ENCODE results near the gene RTN4.

RTN4 gene

DNA sequence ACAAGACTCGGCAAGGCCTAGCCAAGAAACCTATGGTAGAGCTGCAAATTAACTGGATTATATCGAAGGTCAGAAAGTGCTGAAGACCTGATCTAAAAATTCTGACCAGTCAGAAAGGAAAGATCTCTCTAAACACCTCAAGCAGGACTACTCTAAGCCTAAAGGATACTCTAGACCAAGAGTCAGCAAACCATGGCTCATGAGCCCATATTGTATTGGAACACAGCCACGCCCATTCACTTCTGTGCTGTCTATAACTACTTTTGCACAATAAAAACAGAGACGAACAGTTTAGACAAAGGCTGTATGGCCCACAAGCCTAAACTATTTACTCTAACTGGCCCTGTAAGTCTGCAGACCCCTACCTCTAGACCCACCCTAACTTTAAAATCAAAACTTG is 18.7 kb downstream of the RTN4 start:
- no peak for DNase-seq

GRCh38 chr2:55030766-55031165 is 19.5 kb downstream of the RTN4 start:
- DNase-seq = no peak

DNA sequence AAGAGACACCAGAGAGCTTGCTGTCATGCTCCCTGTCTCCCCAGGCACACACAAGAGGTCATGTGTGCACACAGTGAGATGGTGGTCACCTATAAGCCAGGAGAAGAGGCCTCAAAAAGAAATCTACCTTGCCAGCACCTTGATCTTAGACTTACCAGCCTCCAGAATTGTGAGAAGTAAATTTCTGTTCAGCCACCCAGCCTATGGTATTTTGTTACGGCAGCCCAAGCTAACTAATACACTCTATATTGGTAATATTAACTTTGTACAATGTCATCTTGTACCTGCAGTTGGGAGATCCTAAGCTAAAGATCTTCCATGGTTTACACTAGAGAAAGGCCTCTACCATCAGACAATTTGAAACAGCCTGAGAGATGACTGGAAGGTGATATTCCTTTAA is 21.2 kb downstream of the RTN4 start:
- DNase-seq = no peak

DNA sequence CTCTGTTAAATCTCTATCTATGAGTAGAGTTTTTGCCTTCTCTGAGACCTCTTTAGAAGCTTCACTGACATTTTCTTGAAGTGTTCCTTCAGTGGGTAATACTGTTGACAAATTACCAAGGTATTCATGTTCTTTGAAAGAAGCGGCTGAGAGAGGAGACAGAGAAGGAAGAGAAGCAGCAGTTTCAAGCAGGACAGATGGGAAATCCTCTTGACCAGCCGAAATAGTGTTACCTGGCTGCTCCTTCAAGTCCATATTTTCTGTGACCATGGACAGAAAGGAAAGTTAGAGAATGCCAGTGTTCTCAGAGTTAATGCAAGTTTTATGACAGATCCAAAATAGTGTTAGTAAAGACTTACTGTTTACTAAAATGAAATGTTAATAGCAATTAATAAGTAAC is 23.0 kb downstream of the RTN4 start:
- no peak for DNase-seq

DNA sequence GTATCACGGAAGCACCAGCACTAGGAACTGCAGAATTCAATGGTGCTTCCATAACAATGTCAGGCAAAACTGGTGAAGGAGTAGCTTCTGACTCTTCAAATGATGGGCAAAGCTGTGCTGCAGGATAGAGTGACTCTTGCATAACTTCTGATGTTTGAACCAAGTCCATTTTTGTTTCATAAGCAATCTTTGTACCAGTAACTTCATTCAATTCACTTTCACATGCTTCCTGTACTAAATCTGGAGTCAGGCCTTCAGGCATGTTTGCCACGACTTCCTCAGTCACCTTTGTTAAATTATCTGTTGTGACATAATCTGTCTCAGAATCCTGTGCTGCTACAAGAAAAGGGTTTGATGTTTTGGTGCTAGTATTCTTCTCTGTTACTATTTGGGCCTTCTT is 24.0 kb downstream of the RTN4 start:
- no peak for DNase-seq

GRCh38 chr2:55025627-55026026 is 24.6 kb downstream of the RTN4 start:
- no peak for DNase-seq

GRCh38 chr2:55025082-55025481 is 25.2 kb downstream of the RTN4 start:
- DNase-seq = no peak

- no peak for DNase-seq
Measured at GRCh38 chr2:55022476-55022875, 27.8 kb downstream of the RTN4 start.

DNA sequence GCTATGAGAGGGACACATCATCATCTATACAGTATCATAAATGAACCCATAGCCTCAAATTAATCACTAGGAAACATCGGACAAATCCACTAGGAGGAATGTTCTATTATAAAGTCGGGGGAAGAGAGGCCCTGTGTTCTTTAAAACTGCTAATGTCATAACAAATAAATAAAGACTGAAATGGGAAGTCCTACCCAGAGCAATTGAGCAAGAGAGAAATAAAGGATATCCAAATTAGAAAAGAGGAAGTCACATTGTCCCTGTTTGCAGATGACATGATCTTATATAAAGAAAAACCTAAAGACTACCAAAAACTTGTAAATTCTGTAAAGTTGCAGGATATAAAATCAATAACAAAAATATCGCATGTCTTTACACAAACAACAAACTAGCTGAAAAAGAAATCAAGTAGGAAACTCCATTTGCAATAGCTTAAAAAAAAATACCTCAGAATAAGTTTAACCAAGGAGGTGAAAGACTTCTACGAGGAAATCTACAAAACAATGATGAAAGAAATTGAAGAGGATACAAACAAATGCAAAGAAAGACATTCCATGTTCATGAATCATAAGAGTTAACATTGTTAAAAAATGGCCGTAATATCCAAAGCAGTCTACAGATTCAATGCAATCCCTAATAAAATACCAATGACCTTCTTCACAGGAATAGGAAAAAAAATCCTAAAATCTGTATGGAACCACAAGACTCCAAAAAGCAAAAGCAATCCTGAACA is 30.6 kb downstream of the RTN4 start:
- DNase-seq = no peak

DNA sequence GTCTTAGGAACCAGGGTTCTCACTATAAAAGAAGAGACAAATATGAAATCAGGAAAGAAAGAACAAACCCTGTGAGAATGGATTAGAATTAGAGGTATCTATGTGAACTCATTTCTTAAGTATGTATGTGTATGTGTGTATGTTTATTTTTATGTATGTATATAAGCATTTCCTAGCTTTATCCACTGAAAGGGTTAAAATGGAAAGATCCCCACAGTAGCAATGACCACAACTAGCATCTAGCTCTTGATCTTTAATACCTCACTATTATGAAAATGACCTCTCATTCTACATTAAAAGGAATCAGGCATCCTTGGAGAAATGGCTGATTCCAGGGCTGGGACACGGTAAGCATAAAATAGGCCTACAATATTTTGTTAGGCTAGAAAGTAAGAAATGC is 31.6 kb downstream of the RTN4 start:
- no peak for DNase-seq

- no peak for DNase-seq
Measured at GRCh38 chr2:55017880-55018279, 32.4 kb downstream of the RTN4 start.

GRCh38 chr2:55017428-55017827 is 32.8 kb downstream of the RTN4 start:
- DNase-seq = no peak

GRCh38 chr2:55014962-55015939 is 35.0 kb downstream of the RTN4 start:
- DNase-seq = peak; percentile 90

- DNase-seq = no peak
Measured at GRCh38 chr2:55013936-55014335, 36.3 kb downstream of the RTN4 start.

GRCh38 chr2:55012672-55013484 is 37.4 kb downstream of the RTN4 start:
- DNase-seq = no peak

DNA sequence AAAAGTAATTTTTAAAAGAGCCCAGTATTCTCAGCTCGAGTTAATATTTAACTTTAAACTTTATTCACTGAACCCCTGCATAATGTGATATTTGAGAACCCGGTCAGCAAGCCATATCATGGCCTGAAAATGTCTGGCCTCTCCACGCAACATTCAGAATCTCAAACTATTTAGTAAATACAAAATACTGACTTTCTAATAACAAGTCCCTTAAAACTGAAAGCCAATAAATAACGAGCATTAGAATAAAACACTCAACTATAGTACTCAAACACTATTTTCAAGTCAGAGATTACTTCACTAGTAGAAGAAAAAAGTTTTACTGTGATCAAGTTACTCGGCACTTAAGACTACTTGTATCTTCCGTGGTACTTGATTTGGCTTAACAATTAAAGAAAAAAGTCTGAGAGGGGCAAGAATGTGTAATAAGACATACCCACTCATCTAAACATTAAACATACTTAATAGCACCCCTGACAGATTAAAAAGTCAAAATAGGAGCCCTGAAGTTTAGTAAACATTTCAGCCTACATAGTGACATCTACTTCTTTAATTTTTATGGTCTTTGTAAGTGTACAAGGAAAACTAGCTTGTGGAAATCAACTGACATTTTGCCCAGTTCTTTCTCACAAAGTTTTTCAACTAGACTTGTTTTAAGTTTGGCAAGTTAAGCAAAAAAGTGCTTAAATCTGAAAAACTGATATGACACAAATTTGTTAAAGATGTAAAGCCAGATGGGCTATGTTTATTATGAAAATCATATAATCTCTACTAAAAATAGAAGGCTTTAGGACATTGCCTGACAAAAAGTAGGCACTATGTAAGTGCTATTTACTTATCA is 38.2 kb downstream of the RTN4 start:
- peak; percentile 50 for DNase-seq

GRCh38 chr2:55010915-55011314 is 39.3 kb downstream of the RTN4 start:
- no peak for DNase-seq

DNA sequence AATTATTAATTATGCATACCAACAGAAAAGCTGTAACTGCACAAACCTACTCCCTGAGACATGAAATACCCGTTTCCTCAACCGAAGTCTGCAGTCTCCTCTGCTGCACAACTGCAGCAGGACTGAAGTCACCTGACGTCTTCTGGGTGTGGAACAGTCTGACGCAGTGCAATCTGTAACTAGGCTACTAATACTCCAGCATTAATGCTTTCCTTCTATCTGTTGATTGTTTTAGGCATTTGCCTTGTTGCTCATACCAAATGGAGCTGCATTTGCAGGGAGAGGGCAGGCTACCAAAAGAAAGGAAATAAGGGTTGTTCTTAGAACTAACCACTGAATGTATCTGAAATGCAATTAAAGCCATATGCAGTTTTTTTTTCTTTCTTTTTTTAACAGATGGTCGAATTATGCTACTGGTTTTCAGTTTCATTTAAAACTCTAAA is 40.1 kb downstream of the RTN4 start:
- no peak for DNase-seq

DNA sequence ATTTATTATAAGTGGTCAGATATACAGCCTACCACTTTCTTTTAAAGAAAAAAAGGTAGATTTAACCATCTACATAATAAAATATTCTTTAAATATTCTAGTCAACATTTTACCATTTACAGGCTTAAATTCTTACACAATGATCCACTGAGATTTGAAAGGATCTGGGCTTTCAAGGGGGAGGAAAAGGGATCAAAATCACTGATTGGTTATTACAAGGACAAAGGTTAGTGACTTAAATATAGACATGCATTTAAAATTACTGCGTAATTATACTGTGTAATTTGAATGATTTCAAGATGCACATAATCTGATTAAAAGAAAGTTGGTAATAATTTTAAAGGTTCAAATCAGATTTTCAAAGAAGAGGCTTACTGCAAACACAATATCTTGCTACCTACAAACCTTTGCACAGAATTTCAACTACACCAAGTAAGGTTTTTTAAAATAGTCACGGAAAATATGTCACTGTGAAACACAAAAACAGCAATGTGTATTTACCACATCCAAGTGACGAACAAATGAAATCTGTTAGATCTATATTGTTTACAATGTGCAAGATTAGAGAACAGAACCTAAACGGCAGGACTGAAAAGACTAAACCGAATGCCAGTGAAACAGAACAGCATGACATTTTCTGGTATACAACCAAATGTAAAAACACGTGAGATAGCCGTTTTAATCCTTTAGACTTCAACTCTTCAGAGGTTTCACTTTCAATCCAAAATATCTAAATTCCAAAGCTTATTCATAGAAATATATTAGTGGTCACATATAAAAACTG is 40.8 kb downstream of the RTN4 start:
- DNase-seq = no peak

- DNase-seq = no peak
Measured at GRCh38 chr2:55006306-55006705, 43.9 kb downstream of the RTN4 start.

Data from DMS53 (cell line).